Right hindlimb (tissue), 1 donor: Measurements from ENCODE around the gene PAPPA.
A peak's percentile ranks its signal among the peaks of the same experiment; 100 is the strongest.

ENCODE experiments used
- DNase-seq: peaks from one replicate; pipeline ENCODE4 v3.0.0-alpha.2; 2018

PAPPA gene

DNA sequence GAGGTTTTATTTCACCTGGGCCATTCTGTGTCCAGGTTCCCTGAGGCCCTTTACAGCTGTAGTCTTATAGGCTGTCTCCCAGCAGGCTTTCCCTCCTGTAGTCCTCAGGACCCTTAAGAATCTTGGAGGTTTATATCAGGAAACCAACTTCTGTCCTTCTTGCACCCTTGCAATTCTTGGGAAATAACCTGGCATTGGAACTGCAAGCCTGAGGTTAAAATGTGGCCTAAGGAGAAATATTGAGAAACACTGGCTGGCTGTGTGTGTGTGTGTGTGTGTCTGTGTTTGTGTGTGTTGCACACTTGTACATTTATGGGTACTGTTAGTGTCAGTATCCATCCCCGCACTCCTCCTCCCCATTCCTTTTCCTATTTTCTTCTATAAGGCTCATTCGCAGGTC, 168.9 kb downstream of the PAPPA start:
- no peak for DNase-seq

DNA sequence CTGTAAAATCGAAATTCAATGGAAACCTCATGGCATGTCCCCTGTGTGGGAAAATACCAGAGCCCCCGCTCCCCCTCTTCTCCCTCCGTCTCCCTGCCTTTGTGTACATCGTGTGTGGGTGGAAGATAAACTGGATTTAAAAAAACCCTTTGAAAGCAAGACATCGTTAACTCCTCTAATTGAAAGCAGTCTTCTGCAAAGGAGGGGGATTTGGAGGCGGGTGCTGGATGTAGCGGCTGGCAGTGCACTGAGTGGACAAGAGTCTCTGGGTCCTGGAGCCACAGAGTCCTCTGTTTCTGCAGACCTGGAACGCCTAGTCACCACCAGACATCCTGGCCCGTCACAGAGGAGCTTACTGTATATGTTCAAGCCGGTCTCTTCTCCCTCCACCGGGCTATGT, 169.4 kb downstream of the PAPPA start:
- DNase-seq = no peak

DNA sequence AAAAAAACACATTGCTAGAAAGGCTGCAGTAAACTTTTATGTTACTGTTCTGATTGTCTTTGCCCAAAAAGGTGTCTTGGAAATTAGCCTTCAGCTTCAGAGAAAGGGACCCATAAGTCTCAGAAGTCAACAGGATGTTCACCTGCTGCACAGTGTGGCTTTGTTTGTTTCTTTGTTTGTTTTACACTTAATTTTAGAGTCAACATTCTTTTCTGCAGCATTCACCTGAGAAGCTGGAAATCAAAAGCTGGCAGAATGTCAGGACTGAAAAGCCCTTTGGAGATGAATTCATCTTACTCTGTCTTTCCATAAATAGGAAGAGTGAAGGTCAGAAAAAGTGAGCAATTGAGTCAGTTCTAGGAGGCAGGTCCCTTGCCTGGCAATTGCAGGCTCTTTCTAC, 170.0 kb downstream of the PAPPA start:
- DNase-seq = no peak

DNA sequence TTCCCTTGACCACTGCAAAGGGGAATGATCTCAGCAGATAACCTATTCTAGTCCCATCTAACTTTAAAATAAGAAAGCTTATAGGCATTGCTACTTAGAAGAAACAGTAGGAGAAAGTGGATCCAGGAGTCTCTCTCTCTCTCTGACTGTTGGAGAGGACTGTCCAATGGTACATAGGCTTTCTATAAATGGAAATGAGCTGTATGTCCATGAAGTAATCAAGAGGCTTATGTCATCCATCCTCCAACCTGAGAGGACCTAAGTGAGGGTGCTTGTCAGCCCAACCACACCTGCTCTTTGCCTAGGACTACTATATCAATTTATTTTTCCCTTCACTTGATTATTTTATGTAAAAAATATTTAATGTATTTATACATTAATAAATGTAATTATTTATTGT, 172.3 kb downstream of the PAPPA start:
- no peak for DNase-seq

DNA sequence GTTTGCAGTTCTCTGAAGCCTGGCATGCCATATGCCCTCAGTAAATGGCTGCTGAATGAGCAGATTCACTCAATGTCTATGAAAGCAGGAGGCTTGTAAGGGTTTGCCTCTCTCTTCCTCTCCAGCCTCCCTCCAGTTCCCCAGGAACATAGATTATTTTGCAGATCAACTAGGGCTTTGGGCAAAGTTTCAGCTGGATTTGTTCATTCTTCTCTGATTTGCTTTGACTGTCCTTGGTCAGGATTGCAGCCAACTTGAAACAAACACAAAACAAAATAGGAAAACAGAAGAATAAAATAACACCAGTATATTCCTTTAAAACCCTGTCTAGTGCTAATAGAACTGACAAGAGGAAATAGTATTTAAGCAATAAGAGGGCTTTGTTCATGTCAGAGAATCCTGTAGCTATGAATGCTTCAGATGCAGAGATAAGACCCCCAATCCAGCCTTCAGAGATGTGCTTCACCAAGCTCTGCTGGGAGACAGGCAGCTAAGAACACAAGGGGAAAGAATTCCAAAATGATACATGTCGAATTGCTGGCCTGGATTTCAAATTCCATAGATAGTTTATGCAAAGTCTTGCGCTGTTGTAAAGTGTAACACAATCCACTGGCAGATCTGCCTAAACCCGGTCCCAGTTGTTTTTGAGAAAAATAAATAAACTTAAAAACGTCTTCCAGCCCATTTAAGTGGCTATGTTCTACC, 174.3 kb downstream of the PAPPA start:
- DNase-seq = no peak

DNA sequence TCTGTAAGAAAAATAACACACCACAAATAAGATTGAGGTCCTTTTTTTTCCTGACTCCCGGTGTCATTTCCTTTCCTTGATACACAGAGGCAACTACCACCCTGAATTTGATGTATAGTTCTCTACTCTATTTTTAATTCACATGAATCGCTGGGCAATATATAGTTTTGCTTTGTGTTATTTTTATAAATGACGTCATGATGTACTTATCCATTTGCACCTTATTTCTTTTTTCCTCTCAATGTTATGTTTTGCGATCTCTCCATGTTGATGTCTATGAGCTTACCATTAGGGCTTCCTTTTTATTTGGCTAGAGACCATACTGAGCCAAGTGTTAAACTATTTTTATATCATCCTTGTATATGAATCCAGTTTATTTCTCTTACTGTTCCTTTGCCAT, 175.9 kb downstream of the PAPPA start:
- no peak for DNase-seq

DNA sequence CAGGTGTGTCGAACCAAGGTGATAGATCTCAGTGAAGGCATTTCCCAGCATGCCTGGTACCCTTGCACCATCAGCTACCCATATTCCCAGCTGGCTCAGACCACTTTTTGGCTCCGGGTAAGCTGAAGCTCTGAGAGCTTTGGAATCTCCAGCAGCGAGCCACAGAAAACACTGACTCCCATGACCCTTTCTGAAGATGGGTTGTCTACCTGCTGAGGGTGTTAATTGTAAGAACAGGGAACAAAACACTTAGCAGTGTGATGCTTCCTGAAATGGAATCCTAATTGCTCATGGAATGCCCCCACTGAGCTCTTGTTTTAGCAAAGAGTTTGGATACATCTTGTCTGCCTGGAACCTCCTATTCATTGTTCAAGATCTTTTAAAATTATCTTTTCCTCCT, 177.7 kb downstream of the PAPPA start:
- no peak for DNase-seq

DNA sequence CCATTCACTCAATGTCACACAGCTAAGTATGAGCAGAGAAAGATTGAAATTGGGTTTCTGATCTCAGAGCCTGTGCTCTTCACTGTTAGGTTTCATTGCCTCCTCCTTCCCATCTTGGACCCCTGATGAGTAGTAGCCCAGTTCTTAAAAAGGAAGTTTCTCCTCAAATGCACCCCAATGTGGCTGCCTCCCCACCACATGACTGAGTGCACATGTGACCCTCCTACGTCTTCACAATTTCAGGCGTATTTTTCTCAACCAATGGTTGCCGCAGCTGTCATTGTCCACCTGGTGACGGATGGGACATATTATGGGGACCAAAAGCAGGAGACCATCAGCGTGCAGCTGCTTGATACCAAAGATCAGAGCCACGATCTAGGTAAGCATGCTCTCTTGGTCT, 178.5 kb downstream of the PAPPA start:
- no peak for DNase-seq

DNA sequence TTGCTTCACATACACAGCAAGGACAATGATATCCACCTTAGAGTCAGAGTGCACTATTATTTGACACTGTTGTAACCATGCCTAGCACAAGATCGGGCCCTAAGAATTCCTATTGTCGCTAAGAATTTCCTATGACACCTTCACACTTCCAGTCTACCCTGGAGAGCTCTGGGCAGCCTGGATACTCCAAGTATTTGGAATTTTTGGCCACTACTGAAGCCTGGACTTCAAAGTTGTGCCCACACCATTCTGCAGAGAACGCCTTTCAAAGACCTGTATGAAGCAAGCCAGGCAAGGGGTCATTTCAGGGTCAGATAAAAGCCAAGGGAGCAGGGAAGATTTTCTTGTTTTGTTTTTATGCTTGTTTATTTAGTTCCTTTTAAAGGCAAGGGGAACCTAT, 179.7 kb downstream of the PAPPA start:
- DNase-seq = no peak

DNA sequence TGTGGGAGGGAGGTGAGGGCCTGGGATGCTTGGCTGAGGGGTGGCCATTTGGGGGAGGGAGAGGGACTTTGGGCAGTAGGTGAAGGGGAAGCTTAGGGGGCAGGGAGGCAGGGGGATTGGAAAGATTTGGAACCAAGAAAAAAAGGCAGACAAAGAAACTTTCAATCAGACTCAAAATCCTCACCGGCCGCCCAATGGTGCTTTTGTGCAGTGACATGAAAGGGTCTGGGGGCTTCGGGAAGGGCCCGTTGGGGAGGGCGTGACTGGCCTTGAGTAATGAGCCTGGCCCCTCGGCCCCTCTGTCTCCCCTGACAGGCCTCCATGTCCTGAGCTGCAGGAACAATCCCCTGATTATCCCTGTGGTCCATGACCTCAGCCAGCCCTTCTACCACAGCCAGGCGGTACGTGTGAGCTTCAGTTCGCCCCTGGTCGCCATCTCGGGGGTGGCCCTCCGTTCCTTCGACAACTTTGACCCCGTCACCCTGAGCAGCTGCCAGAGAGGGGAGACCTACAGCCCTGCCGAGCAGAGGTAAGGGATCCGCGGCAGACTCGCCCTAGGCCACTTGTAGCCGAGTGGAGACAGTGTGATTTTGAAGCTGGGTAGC, 181.1 kb downstream of the PAPPA start:
- DNase-seq = no peak

DNA sequence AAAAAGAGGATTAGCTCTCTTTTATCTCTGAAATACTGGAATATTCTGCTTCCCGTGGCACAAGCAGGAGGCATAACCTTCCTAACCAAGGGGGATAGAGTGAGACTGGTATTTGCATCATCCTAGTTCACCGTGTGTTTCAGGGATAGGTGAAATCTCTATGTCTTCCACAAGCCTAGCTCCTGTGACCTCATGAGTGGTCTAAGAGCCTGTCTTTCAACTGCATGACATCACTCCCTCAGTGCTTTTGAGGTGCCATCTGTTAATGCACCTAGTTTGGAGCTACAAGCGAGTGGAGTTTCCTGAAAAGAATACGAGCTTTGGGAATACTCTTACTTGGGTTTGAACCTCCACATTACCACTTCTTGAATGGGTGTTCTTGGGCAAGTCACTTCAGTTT, 181.8 kb downstream of the PAPPA start:
- no peak for DNase-seq

DNA sequence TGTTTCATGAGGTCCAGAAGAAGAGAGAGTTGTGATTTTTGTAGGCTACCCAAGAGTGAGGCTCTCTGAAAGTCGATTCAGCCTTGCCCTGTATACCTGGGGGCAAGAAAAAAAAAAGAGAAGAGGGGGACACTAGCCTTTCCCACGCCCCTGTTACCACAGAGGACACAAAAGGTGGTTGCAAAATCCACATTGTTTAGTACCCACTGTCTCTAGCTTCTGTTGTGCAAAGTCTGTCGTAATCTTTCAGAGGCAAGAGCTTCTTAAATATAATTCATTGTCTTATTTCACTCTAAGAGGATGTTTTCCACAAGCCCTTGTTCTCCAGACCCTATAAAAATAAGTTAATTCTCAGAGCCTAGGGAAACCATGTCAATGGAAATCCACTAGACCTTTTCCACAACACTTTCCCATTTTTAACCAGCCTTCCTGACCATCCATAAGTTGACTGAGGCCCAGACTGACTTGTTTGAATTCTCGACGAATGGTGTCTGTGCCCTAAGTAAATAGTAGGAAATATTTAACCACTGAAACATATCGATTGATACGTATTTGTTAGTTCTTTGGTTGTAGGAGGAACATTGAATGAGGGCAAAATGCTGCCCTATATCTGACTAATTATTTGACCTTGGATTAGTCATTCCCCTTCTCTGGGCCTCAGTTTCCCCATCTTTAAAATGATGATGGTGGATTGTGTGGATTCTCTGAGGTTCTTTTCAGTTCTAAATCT, 182.7 kb downstream of the PAPPA start:
- no peak for DNase-seq

DNA sequence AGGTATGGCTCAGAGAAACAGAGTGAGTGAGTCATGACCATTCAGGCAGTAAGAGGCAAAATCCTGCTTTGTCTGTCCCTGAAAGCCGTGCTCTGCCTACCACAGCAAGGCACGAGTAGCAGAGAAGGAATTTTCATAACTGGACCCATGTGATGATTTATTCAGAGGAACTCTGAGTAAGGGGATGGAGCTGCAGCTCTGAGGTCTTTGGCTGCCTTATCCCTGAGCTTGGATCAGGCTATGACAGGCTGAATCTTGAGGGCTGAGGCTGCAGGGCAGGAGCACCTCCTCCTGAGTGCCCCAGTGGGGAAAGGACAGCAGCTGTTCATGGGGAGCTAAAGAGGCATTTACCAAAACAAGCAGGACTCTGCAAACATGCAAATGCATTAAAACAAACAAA, 183.4 kb downstream of the PAPPA start:
- no peak for DNase-seq

DNA sequence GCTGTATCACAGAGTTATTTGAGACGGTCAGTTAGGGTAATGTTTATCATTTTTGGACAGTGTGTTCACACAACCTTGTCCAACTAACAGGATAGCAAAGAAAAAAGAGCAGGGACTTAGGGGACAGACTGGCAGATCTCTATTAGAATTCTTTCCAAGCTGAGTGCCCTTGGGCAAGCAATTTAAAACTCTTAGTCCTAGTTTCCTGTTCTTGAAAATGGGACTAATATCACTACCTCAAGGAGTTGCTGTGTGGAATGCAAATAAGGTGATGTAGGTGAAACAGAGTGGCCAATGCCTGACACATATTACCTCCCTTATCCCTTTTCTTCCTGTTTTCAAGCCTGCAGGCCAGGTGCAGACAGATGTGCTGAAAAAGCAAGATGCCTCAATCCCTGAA, 186.7 kb downstream of the PAPPA start:
- no peak for DNase-seq

DNA sequence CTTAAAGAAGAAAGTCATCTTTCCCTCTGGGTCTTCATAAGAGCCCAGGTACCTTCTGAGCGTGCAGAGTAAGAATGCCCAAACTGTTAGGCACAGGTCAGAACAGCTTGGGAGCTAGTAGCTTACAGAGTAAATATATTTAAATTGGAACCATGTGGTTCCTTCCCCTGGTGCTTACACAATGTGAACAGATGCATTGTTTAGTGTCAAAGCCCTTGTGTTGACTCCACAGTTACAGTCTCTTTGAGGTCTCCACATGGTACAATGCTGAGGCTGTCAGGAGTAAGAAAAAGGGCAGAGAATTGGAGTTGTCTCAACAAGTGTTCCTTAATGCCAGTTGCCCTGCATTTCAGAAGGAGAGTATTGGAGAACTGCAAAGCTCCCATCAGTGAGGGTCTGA, 188.5 kb downstream of the PAPPA start:
- no peak for DNase-seq

DNA sequence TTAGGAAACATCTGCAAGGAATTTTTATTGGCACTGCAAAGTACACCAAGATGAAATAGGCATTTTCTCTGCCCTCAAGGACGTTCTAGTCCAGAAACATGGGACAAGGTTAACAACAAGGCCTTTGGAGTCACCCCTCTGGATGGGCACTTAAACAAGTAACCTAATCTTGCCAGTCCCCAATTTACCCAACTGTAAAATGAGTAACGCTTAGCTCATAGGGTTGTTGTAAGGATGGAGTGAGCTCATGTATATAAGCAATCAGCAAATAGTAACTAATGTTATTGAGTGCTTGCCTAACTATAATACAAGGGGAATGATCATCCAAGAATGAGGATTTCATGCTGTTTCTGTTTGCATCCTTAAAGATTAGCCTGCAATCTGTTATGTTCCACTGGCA, 189.3 kb downstream of the PAPPA start:
- no peak for DNase-seq

DNA sequence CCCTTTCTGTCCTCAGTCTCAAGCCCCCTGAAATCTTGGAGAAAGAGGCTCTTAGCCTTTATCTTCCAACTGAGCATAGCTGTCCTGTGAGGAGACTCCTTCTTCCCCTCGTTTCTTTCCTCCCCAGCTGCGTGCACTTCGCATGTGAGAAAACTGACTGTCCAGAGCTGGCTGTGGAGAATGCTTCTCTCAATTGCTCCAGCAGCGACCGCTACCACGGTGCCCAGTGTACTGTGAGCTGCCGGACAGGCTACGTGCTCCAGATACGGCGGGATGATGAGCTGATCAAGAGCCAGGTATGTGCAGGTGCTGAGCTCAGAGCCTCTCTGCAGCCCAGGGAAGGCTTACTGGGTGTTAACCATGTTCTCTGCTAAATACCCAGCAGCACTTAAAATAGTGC, 190.8 kb downstream of the PAPPA start:
- DNase-seq = no peak

DNA sequence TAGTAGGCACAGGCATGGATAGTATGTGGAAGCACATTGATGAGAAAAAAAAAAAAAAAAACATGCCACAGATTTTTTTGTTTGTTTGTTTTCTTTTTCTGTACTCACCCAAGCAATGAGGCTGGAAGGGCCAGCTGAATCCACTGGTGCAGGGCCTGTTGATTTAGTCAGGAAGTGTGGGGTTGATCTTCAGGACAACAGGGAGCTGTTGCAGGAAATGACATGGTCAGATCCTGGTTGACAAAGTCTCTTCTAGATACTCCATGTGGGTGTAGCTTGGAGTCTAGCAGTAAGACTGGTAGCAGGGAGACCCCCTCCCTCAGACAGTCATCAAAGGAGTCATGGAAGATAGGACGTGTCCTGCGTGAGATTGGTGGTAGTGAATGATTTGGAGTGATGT, 191.8 kb downstream of the PAPPA start:
- DNase-seq = no peak

DNA sequence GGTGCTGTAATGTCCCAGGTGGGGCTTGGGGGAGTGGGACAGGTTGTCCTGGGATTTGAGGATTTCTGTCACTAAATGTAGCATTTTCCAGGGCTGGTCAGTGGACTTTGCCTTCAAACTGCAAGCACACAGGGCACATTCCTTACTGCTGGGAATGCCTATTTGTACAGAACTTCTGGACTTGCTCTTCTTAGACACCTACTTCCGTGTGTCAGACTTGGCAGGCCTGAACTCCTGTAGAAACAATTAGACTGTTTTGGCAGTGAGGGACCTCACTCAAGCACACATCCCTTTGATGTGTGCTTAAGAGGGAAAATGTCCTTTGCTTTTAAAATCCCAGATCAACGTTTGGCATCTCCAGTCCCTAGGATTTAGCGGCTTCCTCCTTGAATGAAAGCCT, 192.2 kb downstream of the PAPPA start:
- DNase-seq = no peak

DNA sequence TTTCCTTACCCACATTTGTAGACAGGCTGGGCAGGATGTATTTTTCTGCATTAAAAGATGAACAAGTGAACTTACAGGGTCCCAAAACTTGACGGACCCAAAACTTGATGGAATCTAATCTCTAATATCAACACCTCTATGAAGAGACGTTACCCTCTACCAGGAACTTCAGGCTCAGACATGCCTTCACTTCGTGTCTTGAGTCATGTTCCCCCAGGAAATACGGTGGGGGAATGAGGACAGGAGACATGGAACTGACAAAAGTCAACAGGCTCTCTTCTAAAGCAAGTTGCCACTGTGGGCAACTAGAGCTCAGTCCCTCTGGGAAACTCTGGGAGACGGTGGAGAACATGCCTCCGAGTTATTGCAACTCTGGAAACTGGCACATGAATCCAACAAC, 196.1 kb downstream of the PAPPA start:
- no peak for DNase-seq

DNA sequence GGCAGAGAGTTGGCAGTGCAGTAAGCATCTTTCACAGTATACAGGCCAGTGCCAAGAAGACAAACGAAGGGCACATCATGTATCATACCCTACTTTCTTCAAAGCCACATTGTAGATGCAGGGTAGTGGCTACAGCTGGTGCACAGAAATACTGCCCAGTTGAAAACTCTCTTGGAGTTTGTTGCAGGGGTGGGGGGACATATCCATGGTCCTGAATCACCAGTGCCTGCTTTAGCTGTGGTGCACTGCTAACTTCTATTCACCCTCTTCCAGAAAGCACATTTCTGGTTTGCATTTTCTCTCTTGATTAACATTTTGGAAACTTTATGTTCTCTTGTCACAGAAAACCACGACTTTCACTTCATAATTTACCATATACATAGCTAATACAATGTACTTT, 196.6 kb downstream of the PAPPA start:
- no peak for DNase-seq

DNA sequence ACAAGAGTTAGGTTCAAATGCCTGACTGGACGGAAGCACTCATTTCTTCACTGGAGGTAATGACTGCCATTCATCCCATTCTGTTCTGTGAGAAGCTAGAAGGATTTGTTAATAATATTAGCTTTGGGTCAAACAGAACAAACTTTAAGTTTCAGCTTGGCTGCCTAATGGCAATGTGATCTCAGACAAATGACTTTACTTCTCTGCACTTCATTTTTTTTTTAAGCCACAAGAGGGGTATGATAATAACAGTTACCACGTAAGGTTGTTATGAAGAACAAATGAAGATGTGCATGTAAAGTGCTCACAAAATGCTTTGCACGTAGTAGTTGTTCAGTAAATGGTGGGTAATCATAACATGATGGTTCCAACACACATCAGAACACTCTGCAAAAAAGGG, 199.4 kb downstream of the PAPPA start:
- DNase-seq = no peak

DNA sequence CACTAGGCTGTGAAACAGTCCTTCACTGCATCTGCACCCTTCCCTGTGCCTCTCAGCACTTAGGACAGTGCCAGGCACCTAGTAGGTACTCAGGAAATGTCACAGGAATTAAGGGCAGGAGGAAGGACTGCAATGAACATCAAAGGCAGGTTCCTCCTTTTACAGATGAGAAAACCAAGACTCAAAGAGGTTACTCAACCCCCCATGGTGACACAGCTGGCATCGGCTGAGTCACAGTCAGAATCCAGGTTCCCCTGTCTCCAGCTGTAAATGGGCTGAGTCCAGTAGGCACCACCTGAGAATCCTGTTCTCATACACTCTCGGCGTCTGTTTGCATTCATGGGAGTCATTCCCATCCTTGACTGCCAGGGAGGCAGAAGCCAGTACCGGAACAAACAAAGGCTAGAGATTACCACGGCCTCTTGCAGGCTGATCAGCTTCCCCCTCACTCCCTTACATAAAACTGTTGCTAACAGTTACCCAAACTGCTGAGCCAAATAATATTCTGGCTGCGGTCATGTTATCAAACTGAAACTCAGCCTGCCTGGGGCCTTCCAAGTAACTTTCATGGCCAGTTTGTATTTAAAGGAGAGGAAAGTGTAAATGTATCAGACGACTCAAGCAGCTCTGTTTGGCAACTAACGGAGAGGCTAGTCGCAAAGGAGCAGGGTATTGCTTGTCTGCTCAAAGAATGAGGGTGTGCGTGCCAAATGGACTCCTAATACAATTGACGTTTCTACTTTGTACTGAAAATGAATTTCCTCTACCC, 201.7 kb downstream of the PAPPA start:
- DNase-seq = peak; percentile 79

DNA sequence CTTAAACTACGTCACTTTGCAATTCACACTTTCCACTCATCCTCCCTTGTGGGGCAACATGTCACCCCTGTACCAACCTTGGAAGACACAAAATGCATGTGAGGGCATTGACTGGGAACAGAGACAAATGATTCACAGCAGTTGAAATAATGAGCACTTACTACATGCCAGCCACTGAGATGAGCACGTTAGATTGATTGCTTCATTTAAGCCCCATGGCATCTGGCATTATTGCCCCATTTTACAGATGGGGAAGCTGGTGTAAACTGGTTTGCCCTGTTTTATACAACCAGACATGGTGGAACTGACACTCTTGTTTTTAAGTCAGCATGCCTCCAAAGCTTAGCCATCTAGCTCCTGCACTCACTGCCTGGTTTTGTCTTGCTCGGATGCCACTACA, 204.7 kb downstream of the PAPPA start:
- no peak for DNase-seq
